ENCODE measurements around the gene PYCARD. TPM values are rescaled to one million over a fixed set of nuclear protein-coding genes. Genes with fewer than 3 reads are reported as not detected.
"Not testable (repeated sequence)": the region's sequence is repeated elsewhere in the genome, so short reads cannot be mapped to it uniquely, and the experiment has no call there.

PYCARD gene
- 10 to 100 TPM in 2 of 4 donors, 1 to 10 TPM in 2; 7.5 to 17.9 (median 10.9) TPM for polyA plus RNA-seq (ENCODE audit: insufficient read length in 4 of 4)

GRCh38 chr16:31202414-31203375 lies at the start of gene PYCARD:
Gene PYCARD (minus strand): TSS chr16:31202760. CDS start chr16:31202690, 70 bp downstream.
- no peak for DNase-seq (ENCODE audit: low read depth in 4 of 4, low spot score in 2 of 4)

- DNase-seq (ENCODE audit: low read depth in 4 of 4, low spot score in 2 of 4): no peak
Measured at GRCh38 chr16:31251435-31251834, 48.9 kb upstream of the PYCARD start.

GRCh38 chr16:31250782-31251384 lies 48.3 kb upstream of the PYCARD start:
- no peak for DNase-seq (ENCODE audit: low read depth in 4 of 4, low spot score in 2 of 4)

- no peak for DNase-seq (ENCODE audit: low read depth in 4 of 4, low spot score in 2 of 4)
Measured at GRCh38 chr16:31248344-31248743, 45.8 kb upstream of the PYCARD start.

GRCh38 chr16:31246296-31246695 lies 43.7 kb upstream of the PYCARD start:
- DNase-seq (ENCODE audit: low read depth in 4 of 4, low spot score in 2 of 4): no peak

- not testable (repeated sequence) for DNase-seq (ENCODE audit: low read depth in 4 of 4, low spot score in 2 of 4)
Measured at GRCh38 chr16:31245598-31245997, 43.0 kb upstream of the PYCARD start.

GRCh38 chr16:31243734-31244670 lies 41.4 kb upstream of the PYCARD start:
- DNase-seq (ENCODE audit: low read depth in 4 of 4, low spot score in 2 of 4): no peak

- no peak for DNase-seq (ENCODE audit: low read depth in 4 of 4, low spot score in 2 of 4)
Measured at GRCh38 chr16:31242206-31242605, 39.6 kb upstream of the PYCARD start.

- no peak for DNase-seq (ENCODE audit: low read depth in 4 of 4, low spot score in 2 of 4)
Measured at GRCh38 chr16:31238041-31238440, 35.5 kb upstream of the PYCARD start.

- no peak for DNase-seq (ENCODE audit: low read depth in 4 of 4, low spot score in 2 of 4)
Measured at GRCh38 chr16:31229501-31229900, 26.9 kb upstream of the PYCARD start.

GRCh38 chr16:31228206-31228605 lies 25.6 kb upstream of the PYCARD start:
- DNase-seq (ENCODE audit: low read depth in 4 of 4, low spot score in 2 of 4): no peak

- DNase-seq (ENCODE audit: low read depth in 4 of 4, low spot score in 2 of 4): no peak
Measured at GRCh38 chr16:31225193-31225592, 22.6 kb upstream of the PYCARD start.

- DNase-seq (ENCODE audit: low read depth in 4 of 4, low spot score in 2 of 4): no peak
Measured at GRCh38 chr16:31224092-31224955, 21.8 kb upstream of the PYCARD start.

GRCh38 chr16:31223044-31223443 lies 20.5 kb upstream of the PYCARD start:
- DNase-seq (ENCODE audit: low read depth in 4 of 4, low spot score in 2 of 4): no peak

GRCh38 chr16:31221357-31222160 lies 19.0 kb upstream of the PYCARD start:
- no peak for DNase-seq (ENCODE audit: low read depth in 4 of 4, low spot score in 2 of 4)

GRCh38 chr16:31219154-31219741 lies 16.7 kb upstream of the PYCARD start:
- DNase-seq (ENCODE audit: low read depth in 4 of 4, low spot score in 2 of 4): no peak

GRCh38 chr16:31217136-31217530 lies 14.6 kb upstream of the PYCARD start:
- no peak for DNase-seq (ENCODE audit: low read depth in 4 of 4, low spot score in 2 of 4)

GRCh38 chr16:31216422-31217135 lies 14.0 kb upstream of the PYCARD start, which contains the start of gene PYDC1:
Gene PYDC1 (minus strand): TSS chr16:31217135. CDS start chr16:31217028, 107 bp downstream.
- no peak for DNase-seq (ENCODE audit: low read depth in 4 of 4, low spot score in 2 of 4)
